ENCODE results near the gene MARK1.

- no peak for TF ChIP-seq CTCF (conservative IDR thresholded peaks at IDR 0.05; ENCODE audit: low read depth, low read length)
- TF ChIP-seq NFE2L2 (IDR thresholded peaks at IDR 0.05; ENCODE audit: low read depth, low read length): no peak
- no peak for TF ChIP-seq POLR2A (IDR thresholded peaks at IDR 0.05; ENCODE audit: low read depth, low read length)
- no peak for TF ChIP-seq RFX5 (IDR thresholded peaks at IDR 0.05; ENCODE audit: low read depth, low read length)
- no peak for TF ChIP-seq RCOR1 (IDR thresholded peaks at IDR 0.05; ENCODE audit: insufficient replicate concordance, low read length)
- no peak for TF ChIP-seq SMC3 (IDR thresholded peaks at IDR 0.05; ENCODE audit: low read depth, low read length)
- TF ChIP-seq CEBPB (IDR thresholded peaks at IDR 0.05; ENCODE audit: low read depth, low read length): no peak
- no peak for TF ChIP-seq FOS (IDR thresholded peaks at IDR 0.05; ENCODE audit: low read depth, low read length)
- TF ChIP-seq ELK1 (IDR thresholded peaks at IDR 0.05; ENCODE audit: borderline replicate concordance, low read depth, low read length): no peak
- TF ChIP-seq RAD21 (IDR thresholded peaks at IDR 0.05; ENCODE audit: low read length): no peak
- no peak for TF ChIP-seq BHLHE40 (IDR thresholded peaks at IDR 0.05; ENCODE audit: low read depth, low read length)
- no peak for TF ChIP-seq USF2 (IDR thresholded peaks at IDR 0.05; ENCODE audit: low read depth, low read length)
- TF ChIP-seq CHD1 (IDR thresholded peaks at IDR 0.05; ENCODE audit: low read depth, low read length): no peak
- TF ChIP-seq MAZ (IDR thresholded peaks at IDR 0.05; ENCODE audit: borderline replicate concordance, low read depth, low read length): no peak
These were observed 174.0 kb downstream of the MARK1 start for GRCh38 chr1:220701974-220702373.
